H1 (cell line): Measurements from ENCODE around the gene GPR161. TPM values are rescaled to one million over a fixed set of nuclear protein-coding genes. Genes with fewer than 3 reads are reported as not detected.

Experiments
- ATF2 ChIP-seq: IDR thresholded peaks from 2 replicates; pipeline ENCODE4 v1.6.1; 2012; ENCODE audit warnings: low read length, inconsistent platforms
- BRCA1 ChIP-seq: IDR thresholded peaks from 2 replicates; pipeline ENCODE4 v1.6.1; 2012; ENCODE audit warnings: low read depth, low read length, improper control_type of control experiment
- CEBPB ChIP-seq: IDR thresholded peaks from 2 replicates; pipeline ENCODE4 v1.6.1; 2012; ENCODE audit warnings: low read depth, low read length
- CHD2 ChIP-seq: IDR thresholded peaks from 2 replicates; pipeline ENCODE4 v1.6.1; 2012; ENCODE audit warnings: low read length, improper control_type of control experiment
- CTBP2 ChIP-seq: IDR thresholded peaks from 2 replicates; pipeline ENCODE4 v1.7.0; 2011; ENCODE audit warnings: borderline replicate concordance, mild to moderate bottlenecking, moderate library complexity, mixed read lengths, low read length; ENCODE audit not compliant: insufficient read depth, insufficient read length
- FOSL1 ChIP-seq: IDR thresholded peaks from 2 replicates; pipeline ENCODE4 v1.6.1; 2011; ENCODE audit warnings: mild to moderate bottlenecking, low read depth, low read length, moderate library complexity; ENCODE audit not compliant: insufficient read depth
- GABPA ChIP-seq: IDR thresholded peaks from 2 replicates; pipeline ENCODE4 v1.6.1; 2011; ENCODE audit warnings: mild to moderate bottlenecking, low read length, moderate library complexity, borderline replicate concordance; ENCODE audit not compliant: insufficient read depth
- JUND ChIP-seq: IDR thresholded peaks from 2 replicates; pipeline ENCODE4 v1.6.1; 2011; ENCODE audit warnings: mild to moderate bottlenecking, improper control_type of control experiment, low read length
- MAFK ChIP-seq: IDR thresholded peaks from 2 replicates; pipeline ENCODE4 v1.6.1; 2012; ENCODE audit warnings: low read depth, mild to moderate bottlenecking, improper control_type of control experiment, low read length
- PHF8 ChIP-seq: fragments of 200-600 bp; sonication (generic); conservative IDR thresholded peaks from 2 replicates; pipeline ENCODE4 v1.7.1; 2012; ENCODE audit warnings: low read depth, mild to moderate bottlenecking, inconsistent platforms, low read length, moderate library complexity
- RAD21 ChIP-seq, 2 experiments: IDR thresholded peaks in 1 of 2; conservative IDR thresholded peaks in 1 of 2; 2 replicates each; pipeline ENCODE4 v1.6.1; 2011; ENCODE audit warnings: low read depth in 2 of 2, low read length in 2 of 2, improper control_type of control experiment in 1 of 2, inconsistent platforms in 1 of 2, mild to moderate bottlenecking in 1 of 2, moderate library complexity in 1 of 2
- RBBP5 ChIP-seq: IDR thresholded peaks from 2 replicates; pipeline ENCODE4 v1.7.1; 2012; ENCODE audit warnings: low read depth, mild to moderate bottlenecking, inconsistent platforms, low read length, moderate library complexity, borderline replicate concordance
- SIN3A ChIP-seq, 2 experiments: IDR thresholded peaks in 1 of 2; conservative IDR thresholded peaks in 1 of 2; 2 replicates each; pipeline ENCODE4 v1.6.1; 2011 to 2012; ENCODE audit warnings: low read length in 2 of 2, improper control_type of control experiment in 1 of 2, low read depth in 1 of 2, mild to moderate bottlenecking in 1 of 2
- SP4 ChIP-seq: IDR thresholded peaks from 2 replicates; pipeline ENCODE4 v1.6.1; 2012; ENCODE audit warnings: low read length, inconsistent platforms
- TAF1 ChIP-seq: IDR thresholded peaks from 2 replicates; pipeline ENCODE4 v1.6.1; 2011; ENCODE audit warnings: mild to moderate bottlenecking, low read depth, low read length
- TAF7 ChIP-seq: optimal IDR thresholded peaks from 2 replicates; pipeline ENCODE3; 2011; ENCODE audit warnings: low read depth, mild to moderate bottlenecking, inconsistent platforms, low read length, moderate library complexity, borderline replicate concordance
- TBP ChIP-seq: IDR thresholded peaks from 2 replicates; pipeline ENCODE4 v1.6.1; 2011; ENCODE audit warnings: low read depth, low read length, improper control_type of control experiment
- YY1 ChIP-seq: IDR thresholded peaks from 2 replicates; pipeline ENCODE4 v1.6.1; 2011; ENCODE audit warnings: low read depth, mild to moderate bottlenecking, low read length
- ZNF274 ChIP-seq: IDR thresholded peaks from 2 replicates; pipeline ENCODE4 v1.7.0; 2012; ENCODE audit warnings: low read length, borderline replicate concordance; ENCODE audit errors: extremely low read depth
- polyA plus RNA-seq, 7 experiments: library from polyadenylated mRNA; depleted of rRNA in 3 of 7; stranded (reverse) in 5 of 7; unstranded in 2 of 7; fragments of >200 nt in 5 of 7; fragments of 200-250 nt in 2 of 7; gene quantifications; 1 replicate in 5 of 7; 2 replicates in 1 of 7; 4 replicates in 1 of 7; pipeline versions ENCODE4 v1.2.1 to v1.2.3, GENCODE V29; 2011 to 2013; ENCODE audit warnings: missing spikeins in 2 of 7, mixed read lengths in 2 of 7
- total RNA-seq: library from RNA; stranded (reverse); fragmentation: NEBNext Ultra II Directional; extraction: Animal tissue kit (Norgen Biotek cat#: 25700); gene quantifications from 2 replicates; pipeline ENCODE4 v1.2.1, GENCODE V29; 2021
- TF ChIP-seq, protein P1 (sequence below): IDR thresholded peaks from 2 replicates; pipeline ENCODE4 v1.6.1; 2012; ENCODE audit warnings: inconsistent platforms

GPR161 gene
- total and polyA plus RNA-seq, 2 of the 8 experiments (the other 6 are each of a cell fraction or from before 2014, with no cell fraction given), result 13.7 to 16.8 TPM

- TF ChIP-seq TAF7 (peak; percentile 47), GABPA (peak; percentile 73; the same call in 1 of the 2 replicates), MAFK (no peak), SIN3A (conservative IDR thresholded peaks at IDR 0.05 in 1 of 2, IDR thresholded peaks at IDR 0.05 in 1 of 2; ENCODE audit: low read depth in 1 of 2, low read length in 2 of 2) (peak in 1 of 2 experiments; percentile 78; a peak in 2 of 4 replicates), ZNF274 (no peak), PHF8 (peak; percentile 90), TBP (0 out of 2 replicates have a peak, but pooled peaks have one; percentile 11), SP4 (peak; percentile 57; the same call in 1 of the 2 replicates), ATF2 (peak; percentile 99), TAF1 (peak; percentile 68; the same call in 1 of the 2 replicates), CTBP2 (no peak), CEBPB (peak; percentile 1; the same call in 1 of the 2 replicates), YY1 (0 out of 2 replicates have a peak, but pooled peaks have one; percentile 25), RBBP5 (peak; percentile 73; the same call in 1 of the 2 replicates), BRCA1 (no peak), JUND (peak; percentile 100), CHD2 (no peak; the same call in none of the 2 replicates), FOSL1 (no peak), RAD21 (IDR thresholded peaks at IDR 0.05 in 1 of 2, conservative IDR thresholded peaks at IDR 0.05 in 1 of 2; ENCODE audit: low read depth in 2 of 2, low read length in 2 of 2) (peak; percentile 26 to 54; a peak in 3 of 4 replicates)
- TF ChIP-seq, protein P1, sequence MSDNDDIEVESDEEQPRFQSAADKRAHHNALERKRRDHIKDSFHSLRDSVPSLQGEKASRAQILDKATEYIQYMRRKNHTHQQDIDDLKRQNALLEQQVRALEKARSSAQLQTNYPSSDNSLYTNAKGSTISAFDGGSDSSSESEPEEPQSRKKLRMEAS, result peak; percentile 47; the same call in 1 of the 2 replicates
Measured at GRCh38 chr1:168178638-168179437, 42.1 kb upstream of the GPR161 start, which contains the start of gene TIPRL (continued).
